Spleen (tissue), 7 donors: ENCODE data around the gene CDKN1A.

ENCODE experiments used
- CTCF ChIP-seq, 11 experiments: fragments of 200-600 bp in 7 of 11; fragments of 450-650 bp in 4 of 11; sonication (generic) in 4 of 11; IDR thresholded peaks in 8 of 11; conservative IDR thresholded peaks in 3 of 11; 1 replicate in 7 of 11; 2 replicates in 4 of 11; pipeline versions ENCODE4 v1.4.0 to v1.8.0; 2016 to 2021; ENCODE audit warnings: antibody characterized with exemption in 11 of 11, inconsistent platforms in 4 of 11, mild to moderate bottlenecking in 1 of 11
- POLR2A ChIP-seq, 3 donors: fragments of 450-650 bp; IDR thresholded peaks; one replicate each; pipeline ENCODE4 v1.5.1; 2017; ENCODE audit warnings: antibody characterized with exemption in 3 of 3, mild to moderate bottlenecking in 1 of 3
- donor health status: DM: no; HTN: no; CAD: no; lungs with moderate emphysema.
- donor health status: DM: no; HTN: no; CAD: no.
- donor health status: DM: no; HTN: no; CAD: no.

- no peak for TF ChIP-seq CTCF (IDR thresholded peaks at IDR 0.05 in 8 of 11, conservative IDR thresholded peaks at IDR 0.05 in 3 of 11)
- no peak for TF ChIP-seq POLR2A (IDR thresholded peaks at IDR 0.05)
These were observed 56.1 kb downstream of the CDKN1A start for GRCh38 chr6:36734486-36735060.
